A549 treated with DMSO at 1 μM for 4 hours (cell line): ENCODE measurements around the gene ZSWIM6. TPM values are rescaled to one million over a fixed set of nuclear protein-coding genes. Genes with fewer than 3 reads are reported as not detected.

Source experiments
- total RNA-seq: library from RNA; stranded (reverse); fragments of 200-300 nt; extraction: Qiagen RNA extraction; gene quantifications from 5 replicates; pipeline ENCODE4 v1.2.3, GENCODE V29; 2022; ENCODE audit warnings: low read depth

Gene ZSWIM6
- 5.4 to 7.9 TPM (median 7.1 TPM) in 5 replicates for total RNA-seq

DNA sequence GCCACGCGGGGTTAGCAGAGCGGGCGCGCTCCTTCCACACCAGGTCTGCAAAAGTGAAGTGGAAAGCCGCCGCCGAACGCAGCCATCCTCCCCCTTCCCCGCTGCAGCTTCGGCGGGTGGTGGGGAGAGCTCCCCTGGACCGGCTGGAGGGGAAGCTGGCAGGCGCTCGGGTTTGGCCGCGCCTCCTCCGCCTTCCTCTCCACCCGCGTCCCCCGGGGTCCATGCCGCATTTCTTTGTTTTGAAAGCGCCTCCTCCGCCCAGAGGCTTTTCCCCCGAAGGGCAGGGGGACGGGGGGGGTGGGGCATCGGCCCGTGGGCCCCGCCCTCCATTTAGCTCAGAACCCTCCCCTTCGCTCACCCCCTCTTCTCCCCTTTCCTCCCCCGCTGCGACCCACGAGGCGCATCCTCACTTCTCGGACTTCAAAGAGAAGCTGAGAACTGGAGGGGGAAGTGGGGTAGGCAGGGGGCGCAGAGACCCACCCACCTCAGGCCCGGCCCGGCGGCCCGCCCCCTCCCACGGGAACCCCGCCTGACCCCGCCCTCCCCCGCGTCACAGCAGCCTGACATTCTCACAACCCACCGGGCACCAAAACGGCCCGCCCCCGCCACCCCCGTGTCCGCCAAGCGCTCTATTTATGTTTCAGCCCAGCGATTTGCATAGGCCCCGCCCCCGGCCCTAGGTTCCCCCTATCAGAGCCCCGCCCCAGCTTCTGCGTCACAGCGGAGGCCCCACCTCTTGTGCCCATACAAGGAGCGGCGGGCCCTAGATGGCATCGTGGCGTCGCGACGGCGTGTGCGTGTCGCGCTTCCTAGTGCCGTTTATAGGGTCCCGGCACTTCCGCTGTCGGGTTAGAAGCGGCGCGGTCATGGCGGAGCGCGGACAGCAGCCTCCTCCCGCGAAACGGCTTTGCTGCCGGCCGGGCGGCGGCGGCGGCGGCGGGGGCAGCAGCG is at the start of gene ZSWIM6:
TSS of gene ZSWIM6 (plus strand) at position 852 of the 951 bp plus-strand sequence. CDS start at position 867, 15 bp downstream.

Other genes starting within 250 kb of the ZSWIM6 start
- 74.0 to 91.0 TPM (median 86.2 TPM) in 5 replicates for gene SMIM15, start 169.8 kb upstream of the ZSWIM6 start, total RNA-seq